Prostate gland (tissue), 2 donors: ENCODE data around the gene TNFRSF17.

Source experiments
- POLR2A ChIP-seq: fragments of 450-650 bp; IDR thresholded peaks from one replicate; pipeline ENCODE4 v1.6.1; 2016; ENCODE audit warnings: antibody characterized with exemption, mild to moderate bottlenecking
- POLR2AphosphoS5 ChIP-seq: sonication (generic); formaldehyde crosslinking; IDR thresholded peaks from one replicate; pipeline ENCODE4 v1.6.1; 2017; ENCODE audit warnings: antibody characterized with exemption
- TF ChIP-seq, protein P1 (sequence below), 4 experiments: fragments of 200-600 bp in 2 of 4; fragments of 450-650 bp in 2 of 4; sonication (generic) in 2 of 4; IDR thresholded peaks; 1 replicate in 3 of 4; 2 replicates in 1 of 4; pipeline ENCODE4 v1.5.1; 2016 to 2019; ENCODE audit warnings: antibody characterized with exemption in 4 of 4, mild to moderate bottlenecking in 2 of 4, moderate library complexity in 2 of 4

GRCh38 chr16:11978080-11978479, 13.1 kb downstream of the TNFRSF17 start:
- TF ChIP-seq, protein P1, sequence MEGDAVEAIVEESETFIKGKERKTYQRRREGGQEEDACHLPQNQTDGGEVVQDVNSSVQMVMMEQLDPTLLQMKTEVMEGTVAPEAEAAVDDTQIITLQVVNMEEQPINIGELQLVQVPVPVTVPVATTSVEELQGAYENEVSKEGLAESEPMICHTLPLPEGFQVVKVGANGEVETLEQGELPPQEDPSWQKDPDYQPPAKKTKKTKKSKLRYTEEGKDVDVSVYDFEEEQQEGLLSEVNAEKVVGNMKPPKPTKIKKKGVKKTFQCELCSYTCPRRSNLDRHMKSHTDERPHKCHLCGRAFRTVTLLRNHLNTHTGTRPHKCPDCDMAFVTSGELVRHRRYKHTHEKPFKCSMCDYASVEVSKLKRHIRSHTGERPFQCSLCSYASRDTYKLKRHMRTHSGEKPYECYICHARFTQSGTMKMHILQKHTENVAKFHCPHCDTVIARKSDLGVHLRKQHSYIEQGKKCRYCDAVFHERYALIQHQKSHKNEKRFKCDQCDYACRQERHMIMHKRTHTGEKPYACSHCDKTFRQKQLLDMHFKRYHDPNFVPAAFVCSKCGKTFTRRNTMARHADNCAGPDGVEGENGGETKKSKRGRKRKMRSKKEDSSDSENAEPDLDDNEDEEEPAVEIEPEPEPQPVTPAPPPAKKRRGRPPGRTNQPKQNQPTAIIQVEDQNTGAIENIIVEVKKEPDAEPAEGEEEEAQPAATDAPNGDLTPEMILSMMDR (IDR thresholded peaks at IDR 0.05) = no peak
- TF ChIP-seq POLR2AphosphoS5 = no peak
- no peak for TF ChIP-seq POLR2A
